ENCODE results near the gene HNRNPA0. TPM values are rescaled to one million over a fixed set of nuclear protein-coding genes. Genes with fewer than 3 reads are reported as not detected.
A peak's percentile ranks its signal among the peaks of the same experiment; 100 is the strongest.

The HNRNPA0 gene
- total and polyA plus RNA-seq, 11 donors = 4.0 to 27.6 (median 14.2) TPM

DNA sequence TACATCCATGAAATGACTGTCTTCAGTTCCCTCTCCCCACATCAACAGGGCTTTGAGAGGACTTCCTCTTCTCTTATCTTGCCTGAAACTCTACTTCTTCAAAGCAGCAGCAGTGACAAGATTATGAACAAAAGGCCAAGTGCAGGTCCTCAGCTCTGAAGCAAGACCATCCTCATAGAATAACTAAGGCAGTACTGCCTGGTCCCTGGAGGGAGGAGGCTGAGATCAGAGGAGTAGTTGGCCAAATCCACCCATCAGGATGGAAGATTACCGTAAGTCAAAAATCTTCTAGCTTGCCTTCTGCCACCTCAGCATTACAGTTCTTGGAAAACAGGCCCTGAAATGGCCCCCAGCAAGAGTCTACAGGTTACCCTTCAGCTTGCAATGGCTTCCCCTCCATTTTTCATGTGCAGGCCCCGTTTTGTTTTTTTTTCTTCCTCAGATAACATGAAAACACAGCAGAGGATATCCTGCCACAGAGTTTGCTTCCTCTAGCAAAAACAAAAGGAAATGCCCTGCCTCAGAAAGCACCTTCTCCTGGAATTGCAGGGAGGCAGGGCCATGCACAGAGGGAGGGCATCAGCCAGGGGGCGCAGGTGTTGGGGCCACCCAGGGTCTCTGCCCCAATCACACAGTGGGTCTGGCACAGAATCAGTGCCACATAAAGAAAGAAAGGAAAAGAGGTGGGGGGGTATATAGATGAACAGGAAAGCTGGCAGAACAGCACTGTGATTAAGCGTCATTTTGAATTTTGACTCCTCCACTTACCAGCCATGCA is 58.3 kb downstream of the HNRNPA0 start:
- H3K36me3 ChIP-seq = peaks cover 0 to 40% (median 16%) of the 10 kb centered on the region in 9 donors
- no peaks in the 10 kb centered on the region for H3K9me3 ChIP-seq
- peaks cover 0 to 67% (median 36%) of the 10 kb centered on the region in 12 donors for H3K4me1 ChIP-seq
- no peaks in the 10 kb centered on the region for H3K27me3 ChIP-seq
- H3K4me3 ChIP-seq = no peak overlapping the region
- TF ChIP-seq POLR2A (IDR thresholded peaks at IDR 0.05) = no peak
- TF ChIP-seq, protein P1, sequence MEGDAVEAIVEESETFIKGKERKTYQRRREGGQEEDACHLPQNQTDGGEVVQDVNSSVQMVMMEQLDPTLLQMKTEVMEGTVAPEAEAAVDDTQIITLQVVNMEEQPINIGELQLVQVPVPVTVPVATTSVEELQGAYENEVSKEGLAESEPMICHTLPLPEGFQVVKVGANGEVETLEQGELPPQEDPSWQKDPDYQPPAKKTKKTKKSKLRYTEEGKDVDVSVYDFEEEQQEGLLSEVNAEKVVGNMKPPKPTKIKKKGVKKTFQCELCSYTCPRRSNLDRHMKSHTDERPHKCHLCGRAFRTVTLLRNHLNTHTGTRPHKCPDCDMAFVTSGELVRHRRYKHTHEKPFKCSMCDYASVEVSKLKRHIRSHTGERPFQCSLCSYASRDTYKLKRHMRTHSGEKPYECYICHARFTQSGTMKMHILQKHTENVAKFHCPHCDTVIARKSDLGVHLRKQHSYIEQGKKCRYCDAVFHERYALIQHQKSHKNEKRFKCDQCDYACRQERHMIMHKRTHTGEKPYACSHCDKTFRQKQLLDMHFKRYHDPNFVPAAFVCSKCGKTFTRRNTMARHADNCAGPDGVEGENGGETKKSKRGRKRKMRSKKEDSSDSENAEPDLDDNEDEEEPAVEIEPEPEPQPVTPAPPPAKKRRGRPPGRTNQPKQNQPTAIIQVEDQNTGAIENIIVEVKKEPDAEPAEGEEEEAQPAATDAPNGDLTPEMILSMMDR (IDR thresholded peaks at IDR 0.05) = peak in 11 of 12 donors; percentile 7 to 59 (median 34)
- DNase-seq = peak in 1 of 5 donors; percentile 30
- 53 to 66% (median 65%) methylated on average over 4 of the region's 4 CpGs for WGBS, 4 donors
- peak in 3 of 4 donors; percentile 30 to 59 (median 43) for ATAC-seq
- H3K27ac ChIP-seq = peak overlapping the region; percentile 1 to 80 (median 55)
- intact Hi-C loops (cut with DNase I) = loop anchor here in 4 of 10 donors (5.0 kb wide), 2 partner anchors 36 to 41 kb away; partner anchors contain the start of gene KLHL3 (in 2 of the 4)

Other genes starting within 250 kb of the HNRNPA0 start
- 10 to 100 TPM; 16.9 to 77.6 (median 26.1) TPM for gene KLHL3, start 18.3 kb downstream of the HNRNPA0 start, total RNA-seq
- gene KLHL3, start 18.3 kb downstream of the HNRNPA0 start, polyA plus RNA-seq = 10 to 100 TPM in 1 of 2 donors, 1 to 10 TPM in 1; 8.3 to 54.6 TPM
- gene MYOT, start 113.5 kb upstream of the HNRNPA0 start, total RNA-seq = 100 to 1,000 TPM in 2 of 9 donors, 10 to 100 TPM in 6, 1 to 10 TPM in 1; 6.2 to 374 (median 27.7) TPM
- 100 to 1,000 TPM in 1 of 2 donors, 1 to 10 TPM in 1; 9.7 to 276 TPM for gene MYOT, start 113.5 kb upstream of the HNRNPA0 start, polyA plus RNA-seq
- gene PKD2L2, start 135.1 kb upstream of the HNRNPA0 start, total RNA-seq = 1 to 10 TPM in 1 of 9 donors, under 1 TPM in 7, not detected in 1; 0.37 to 1.1 (median 0.52) TPM
- gene PKD2L2, start 135.1 kb upstream of the HNRNPA0 start, polyA plus RNA-seq = under 1 TPM in 1 of 2 donors, not detected in 1; 0.08 TPM